Neural progenitor cell (in vitro differentiated cells): Measurements from ENCODE around the gene GLIS1.

Experiments
- CTCF ChIP-seq: fragments of 200-600 bp; sonication (generic); IDR thresholded peaks from 2 replicates; pipeline ENCODE4 v1.5.1; 2017; ENCODE audit warnings: antibody characterized with exemption, mild to moderate bottlenecking
- EZH2 ChIP-seq: fragments of 200-600 bp; sonication (generic); IDR thresholded peaks from 2 replicates; pipeline ENCODE4 v1.6.1; 2017; ENCODE audit warnings: antibody characterized with exemption, mild to moderate bottlenecking, moderate library complexity
- EZH2phosphoT487 ChIP-seq: fragments of 200-600 bp; sonication (generic); IDR thresholded peaks from 2 replicates; pipeline ENCODE4 v1.6.1; 2017; ENCODE audit warnings: antibody characterized with exemption

GRCh38 chr1:53700776-53701175 is 38.2 kb downstream of the GLIS1 start:
- TF ChIP-seq CTCF (no peak), EZH2 (no peak), EZH2phosphoT487 (no peak)
